Ovary (tissue), 3 donors: ENCODE data around the gene PEX14.

ENCODE experiments used
- CTCF ChIP-seq, 3 donors: fragments of 450-650 bp in 2 of 3; fragments of 200-600 bp in 1 of 3; IDR thresholded peaks; one replicate each; pipeline versions ENCODE4 v1.5.1 to v1.8.0; 2016 to 2022; ENCODE audit warnings: antibody characterized with exemption in 3 of 3, mild to moderate bottlenecking in 1 of 3
- POLR2A ChIP-seq: fragments of 450-650 bp; IDR thresholded peaks from one replicate; pipeline ENCODE4 v1.6.1; 2017; ENCODE audit warnings: antibody characterized with exemption, mild to moderate bottlenecking, moderate library complexity
- donor health status: DM: no; HTN: no; CAD: no.

DNA sequence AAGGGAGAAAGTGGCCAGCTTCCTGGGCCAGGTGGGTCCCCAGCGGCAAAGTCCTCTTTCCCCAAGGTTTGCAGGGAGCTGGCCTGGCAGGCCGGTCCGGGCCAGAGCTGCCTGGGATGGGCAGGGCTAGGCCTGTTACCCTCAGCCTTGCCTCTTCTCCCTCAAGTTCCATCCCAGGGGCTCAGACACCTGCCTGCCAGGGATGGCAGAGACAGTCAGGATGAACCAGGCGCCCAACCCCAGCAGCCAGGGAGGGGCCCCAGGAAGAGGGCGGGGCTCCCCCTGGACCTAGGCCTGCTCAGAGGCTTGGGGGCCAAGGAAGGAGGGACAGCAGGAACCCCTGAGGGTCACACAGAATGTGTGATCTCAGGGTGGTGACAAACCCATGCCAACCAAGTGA lies 201.1 kb downstream of the PEX14 start:
- TF ChIP-seq CTCF (IDR thresholded peaks at IDR 0.05) = no peak
- no peak for TF ChIP-seq POLR2A
